ENCODE measurements around the gene MOSPD3. TPM values are rescaled to one million over a fixed set of nuclear protein-coding genes. Genes with fewer than 3 reads are reported as not detected.

Gene MOSPD3
- total RNA-seq, 1 donor from 2014 or later: 17.5 TPM

DNA sequence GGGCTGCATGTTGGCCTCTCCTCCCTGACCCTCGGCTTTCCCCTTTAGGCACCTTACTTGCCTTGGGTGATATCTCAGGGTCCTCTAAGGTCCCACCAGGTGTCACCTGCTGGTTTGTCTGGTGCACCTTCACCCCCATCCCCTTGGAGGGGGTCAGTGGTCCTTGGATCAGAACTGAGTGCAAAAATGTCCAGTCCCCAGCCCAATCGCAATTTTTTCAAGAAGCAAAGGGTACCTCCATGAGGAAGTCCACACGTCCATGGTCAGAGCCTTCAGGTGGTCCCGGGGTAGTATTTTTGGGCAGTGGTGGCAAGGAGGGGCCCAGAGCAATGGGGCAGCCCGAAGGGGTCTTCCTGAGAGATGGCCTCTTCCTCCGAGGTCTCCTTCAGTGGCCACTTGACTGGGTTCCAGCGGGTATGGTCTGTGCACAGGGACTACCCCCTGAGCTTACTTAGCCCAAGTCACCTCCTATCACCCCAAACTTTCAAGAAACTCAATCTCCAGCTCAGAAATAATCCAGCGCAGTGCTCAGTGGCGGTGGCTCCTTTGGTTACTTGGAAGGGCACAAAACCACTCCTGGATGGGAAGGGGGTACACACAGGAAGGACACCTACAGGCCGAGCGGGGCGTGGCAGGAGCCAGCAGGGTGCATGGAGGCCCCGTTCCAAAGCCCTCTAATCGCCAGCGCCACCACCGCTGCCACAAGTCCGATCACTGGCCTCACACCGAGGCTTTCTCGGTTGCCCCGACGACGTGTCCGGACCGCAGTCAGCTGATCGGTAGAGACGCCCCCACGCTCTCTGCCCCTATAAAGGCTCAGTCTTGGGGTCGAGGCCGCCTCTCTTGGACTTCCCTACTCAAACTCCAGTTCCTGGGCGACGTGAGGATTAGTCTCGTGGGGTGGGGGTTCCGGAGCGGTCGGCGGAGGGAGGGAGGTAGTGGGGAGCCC lies 43.2 kb upstream of the MOSPD3 start:
- Mint-ChIP-seq H3K4me3 (ENCODE audit: unreplicated experiment) (peak overlapping the region; percentile 45), H3K9me3 (ENCODE audit: low read depth) (no peaks in the 10 kb centered on the region), H3K27ac (ENCODE audit: unreplicated experiment) (no peak overlapping the region), H3K27me3 (ENCODE audit: low read depth) (no peaks in the 10 kb centered on the region), H3K36me3 (ENCODE audit: low read depth) (no peaks in the 10 kb centered on the region), H3K4me1 (ENCODE audit: low read depth) (peaks cover 3% of the 10 kb centered on the region)
- no peak for DNase-seq (ENCODE audit: low spot score)
- TF ChIP-seq, protein P1, sequence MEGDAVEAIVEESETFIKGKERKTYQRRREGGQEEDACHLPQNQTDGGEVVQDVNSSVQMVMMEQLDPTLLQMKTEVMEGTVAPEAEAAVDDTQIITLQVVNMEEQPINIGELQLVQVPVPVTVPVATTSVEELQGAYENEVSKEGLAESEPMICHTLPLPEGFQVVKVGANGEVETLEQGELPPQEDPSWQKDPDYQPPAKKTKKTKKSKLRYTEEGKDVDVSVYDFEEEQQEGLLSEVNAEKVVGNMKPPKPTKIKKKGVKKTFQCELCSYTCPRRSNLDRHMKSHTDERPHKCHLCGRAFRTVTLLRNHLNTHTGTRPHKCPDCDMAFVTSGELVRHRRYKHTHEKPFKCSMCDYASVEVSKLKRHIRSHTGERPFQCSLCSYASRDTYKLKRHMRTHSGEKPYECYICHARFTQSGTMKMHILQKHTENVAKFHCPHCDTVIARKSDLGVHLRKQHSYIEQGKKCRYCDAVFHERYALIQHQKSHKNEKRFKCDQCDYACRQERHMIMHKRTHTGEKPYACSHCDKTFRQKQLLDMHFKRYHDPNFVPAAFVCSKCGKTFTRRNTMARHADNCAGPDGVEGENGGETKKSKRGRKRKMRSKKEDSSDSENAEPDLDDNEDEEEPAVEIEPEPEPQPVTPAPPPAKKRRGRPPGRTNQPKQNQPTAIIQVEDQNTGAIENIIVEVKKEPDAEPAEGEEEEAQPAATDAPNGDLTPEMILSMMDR (IDR thresholded peaks at IDR 0.05): peak; percentile 64

DNA sequence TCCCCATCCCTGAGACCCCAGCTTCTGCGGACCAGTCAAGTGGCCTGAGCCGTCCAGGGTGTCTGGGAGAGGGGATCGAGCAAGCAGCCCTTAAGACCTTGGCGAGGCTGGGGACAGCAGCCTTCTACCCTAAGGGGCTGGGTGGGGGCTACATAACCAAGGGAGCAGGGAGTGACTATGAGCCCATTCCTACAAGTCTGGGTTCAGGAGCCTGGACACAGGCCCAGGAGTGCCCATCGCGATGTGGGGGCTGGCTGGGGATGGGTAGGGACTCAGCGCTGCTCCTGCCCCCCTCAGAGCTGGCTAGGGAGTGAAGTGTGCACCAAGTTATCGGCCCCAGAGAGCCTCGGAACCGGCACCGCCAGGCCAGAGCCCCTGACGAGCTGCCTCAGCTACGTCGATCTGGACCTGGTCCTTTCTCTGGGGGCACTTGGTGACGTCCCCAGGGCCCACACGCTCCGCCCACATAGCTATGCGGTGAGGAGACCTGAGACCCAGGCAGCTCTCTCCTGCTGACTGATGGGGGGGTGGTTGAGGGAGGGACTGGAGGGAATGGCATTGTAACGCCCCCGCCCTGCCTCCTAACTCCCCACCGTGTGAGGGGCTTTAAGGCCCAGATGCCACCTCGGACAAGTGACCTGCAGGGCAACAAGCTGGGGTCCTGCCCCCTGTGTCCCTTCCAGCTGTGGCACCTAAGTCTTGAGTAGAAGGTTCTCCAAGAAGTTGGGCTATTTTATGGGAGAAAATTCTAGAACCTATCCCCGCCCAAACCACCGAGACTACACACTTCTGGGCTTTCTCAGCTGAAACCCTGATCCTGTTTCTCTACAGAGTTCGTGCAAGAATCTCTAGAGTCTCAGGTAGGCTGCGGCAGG lies 41.1 kb upstream of the MOSPD3 start:
- peaks cover 3% of the 10 kb centered on the region for H3K4me1 Mint-ChIP-seq (ENCODE audit: low read depth)
- peaks cover 6% of the 10 kb centered on the region for H3K36me3 Mint-ChIP-seq (ENCODE audit: low read depth)
- H3K4me3 Mint-ChIP-seq (ENCODE audit: unreplicated experiment): no peak overlapping the region
- no peak for DNase-seq (ENCODE audit: low spot score)
- no peak overlapping the region for H3K27ac Mint-ChIP-seq (ENCODE audit: unreplicated experiment)
- TF ChIP-seq, protein P1 (IDR thresholded peaks at IDR 0.05): no peak
- no peaks in the 10 kb centered on the region for H3K9me3 Mint-ChIP-seq (ENCODE audit: low read depth)
- no peaks in the 10 kb centered on the region for H3K27me3 Mint-ChIP-seq (ENCODE audit: low read depth)

DNA sequence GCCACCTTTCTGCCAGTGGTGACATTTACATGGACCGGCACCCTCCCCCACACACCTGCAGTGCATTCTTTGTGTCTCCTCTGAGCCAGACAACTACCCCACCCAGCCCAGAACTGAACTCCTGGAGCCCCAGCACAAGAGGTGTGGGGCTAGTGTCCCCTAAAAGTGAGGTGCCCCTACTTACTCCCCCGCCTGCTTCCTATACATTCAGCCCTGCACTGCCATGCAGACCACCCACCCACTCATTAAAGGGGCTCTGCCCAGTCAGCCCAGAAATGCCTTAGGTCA lies 40.6 kb upstream of the MOSPD3 start:
- H3K27me3 Mint-ChIP-seq (ENCODE audit: low read depth): no peaks in the 10 kb centered on the region
- peaks cover 8% of the 10 kb centered on the region for H3K36me3 Mint-ChIP-seq (ENCODE audit: low read depth)
- TF ChIP-seq, protein P1 (IDR thresholded peaks at IDR 0.05): no peak
- no peaks in the 10 kb centered on the region for H3K9me3 Mint-ChIP-seq (ENCODE audit: low read depth)
- H3K4me3 Mint-ChIP-seq (ENCODE audit: unreplicated experiment): no peak overlapping the region
- H3K4me1 Mint-ChIP-seq (ENCODE audit: low read depth): peaks cover 3% of the 10 kb centered on the region
- H3K27ac Mint-ChIP-seq (ENCODE audit: unreplicated experiment): no peak overlapping the region
- no peak for DNase-seq (ENCODE audit: low spot score)

DNA sequence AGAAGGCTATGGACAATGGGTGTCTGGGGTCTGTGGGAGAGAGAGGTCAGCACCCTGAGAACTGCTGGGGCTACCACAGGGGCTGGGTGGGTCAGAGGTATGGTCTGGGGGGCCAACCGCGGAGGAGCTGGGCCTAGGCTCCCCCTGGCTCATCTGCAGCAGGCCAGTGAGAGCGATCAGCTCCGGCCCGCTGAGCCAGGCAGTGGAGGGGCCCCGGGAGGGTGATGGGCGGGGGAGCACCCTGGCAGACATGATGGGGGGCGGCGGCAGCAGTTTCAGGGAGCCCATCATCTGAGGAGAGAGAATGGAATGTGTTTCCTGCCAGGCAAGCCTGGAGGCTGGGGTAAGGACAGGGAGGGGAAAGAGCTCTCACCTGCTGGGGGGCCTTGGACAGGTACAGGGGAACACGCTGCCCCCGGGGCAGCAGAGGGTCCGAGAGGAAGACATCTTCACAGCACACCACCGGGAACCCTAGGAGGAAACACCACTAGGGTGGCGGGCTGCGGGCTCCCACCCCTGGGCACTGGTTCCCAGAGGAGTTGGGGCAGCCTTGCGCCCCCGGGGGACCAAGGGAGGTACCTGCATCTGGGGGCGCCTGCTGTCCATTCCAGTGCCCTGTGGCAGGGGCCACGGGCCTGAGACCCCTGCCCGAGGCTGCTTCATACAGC lies 39.9 kb upstream of the MOSPD3 start:
- no peak overlapping the region for H3K27ac Mint-ChIP-seq (ENCODE audit: unreplicated experiment)
- no peaks in the 10 kb centered on the region for H3K9me3 Mint-ChIP-seq (ENCODE audit: low read depth)
- H3K4me3 Mint-ChIP-seq (ENCODE audit: unreplicated experiment): no peak overlapping the region
- H3K36me3 Mint-ChIP-seq (ENCODE audit: low read depth): peaks cover 9% of the 10 kb centered on the region
- TF ChIP-seq, protein P1 (IDR thresholded peaks at IDR 0.05): no peak
- no peaks in the 10 kb centered on the region for H3K27me3 Mint-ChIP-seq (ENCODE audit: low read depth)
- peaks cover 3% of the 10 kb centered on the region for H3K4me1 Mint-ChIP-seq (ENCODE audit: low read depth)
- no peak for DNase-seq (ENCODE audit: low spot score)
